ACC112 (cell line): Measurements from ENCODE around the gene FIBCD1.
"Not testable (repeated sequence)": the region's sequence is repeated elsewhere in the genome, so short reads cannot be mapped to it uniquely, and the experiment has no call there.

Experiments used
- H2AFZ ChIP-seq: fragments of 200-600 bp; sonication (generic); one replicate; pipeline ENCODE4 v1.6.0; 2017; ENCODE audit warnings: antibody characterized with exemption, low read length; ENCODE audit not compliant: unreplicated experiment
- H3K27ac ChIP-seq: fragments of 200-600 bp; sonication (generic); 2 replicates; pipeline ENCODE4 v1.5.1; 2014; ENCODE audit warnings: low read depth, mild to moderate bottlenecking, antibody characterized with exemption, low read length, moderate library complexity
- H3K27me3 ChIP-seq: fragments of 200-600 bp; sonication (generic); 2 replicates; pipeline ENCODE4 v1.6.1; 2014; ENCODE audit warnings: mild to moderate bottlenecking, antibody characterized with exemption, low read length, moderate library complexity, mixed read lengths; ENCODE audit not compliant: insufficient read depth
- H3K36me3 ChIP-seq: fragments of 200-600 bp; sonication (generic); 2 replicates; pipeline ENCODE4 v1.6.1; 2016; ENCODE audit warnings: mild to moderate bottlenecking, antibody characterized with exemption, low read length, moderate library complexity, mixed read lengths; ENCODE audit not compliant: insufficient read depth
- H3K4me1 ChIP-seq: fragments of 200-600 bp; sonication (generic); one replicate; pipeline ENCODE4 v1.6.1; 2016; ENCODE audit warnings: low read length, mixed read lengths; ENCODE audit not compliant: insufficient read depth, unreplicated experiment, control insufficient read depth
- H3K4me3 ChIP-seq: fragments of 200-600 bp; sonication (generic); 2 replicates; pipeline ENCODE4 v1.5.1; 2014; ENCODE audit warnings: mild to moderate bottlenecking, low read depth, low read length
- H3K79me2 ChIP-seq: fragments of 200-600 bp; sonication (generic); one replicate; pipeline ENCODE4 v1.6.0; 2016; ENCODE audit warnings: low read length; ENCODE audit not compliant: control insufficient read depth, unreplicated experiment, insufficient read depth

FIBCD1 gene

DNA sequence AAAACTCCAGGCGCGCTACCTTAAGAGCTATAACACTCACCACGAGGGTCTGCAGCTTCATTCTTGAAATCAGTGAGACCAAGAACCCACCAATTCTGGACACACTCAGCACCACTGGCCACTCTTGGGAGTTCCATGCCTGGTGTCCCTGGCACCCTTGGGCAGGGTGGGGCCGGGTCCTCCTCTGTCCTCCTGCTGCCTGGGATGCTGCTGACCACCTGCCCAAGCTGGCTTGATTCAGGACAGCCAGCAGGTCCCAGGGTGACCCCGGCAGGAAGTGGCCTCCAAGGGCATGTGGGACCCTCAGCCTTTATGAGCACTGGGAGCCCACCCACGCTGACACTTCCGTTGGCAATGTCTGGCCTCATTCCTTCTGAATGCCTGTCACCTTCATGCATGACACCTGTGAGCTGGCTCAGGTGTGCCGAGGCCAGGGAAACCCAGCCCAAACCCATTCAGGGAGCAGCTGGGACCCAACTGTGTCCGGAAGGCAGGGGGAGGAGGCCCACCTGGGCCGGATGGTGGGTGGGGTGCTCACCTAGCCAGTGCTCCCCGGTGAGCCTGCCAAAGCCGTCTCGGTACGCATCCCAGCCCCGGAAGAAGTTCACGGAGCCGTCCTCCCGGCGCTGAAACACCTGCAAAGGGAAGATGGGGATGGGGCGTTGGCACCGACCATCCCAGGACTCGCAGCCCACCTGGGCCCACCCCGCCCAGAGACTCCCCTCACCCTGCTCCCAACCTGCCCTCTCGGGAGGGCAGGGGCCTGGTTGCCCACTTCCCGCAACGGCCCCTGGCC is 27.6 kb downstream of the FIBCD1 start:
- H3K27ac ChIP-seq = no peak overlapping the region
- no peaks in the 10 kb centered on the region for H3K27me3 ChIP-seq
- H3K4me1 ChIP-seq = peaks cover 6% of the 10 kb centered on the region
- no peaks in the 10 kb centered on the region for H3K79me2 ChIP-seq
- H3K4me3 ChIP-seq = no peak overlapping the region
- H2AFZ ChIP-seq = no peak overlapping the region
- H3K36me3 ChIP-seq = no peaks in the 10 kb centered on the region

DNA sequence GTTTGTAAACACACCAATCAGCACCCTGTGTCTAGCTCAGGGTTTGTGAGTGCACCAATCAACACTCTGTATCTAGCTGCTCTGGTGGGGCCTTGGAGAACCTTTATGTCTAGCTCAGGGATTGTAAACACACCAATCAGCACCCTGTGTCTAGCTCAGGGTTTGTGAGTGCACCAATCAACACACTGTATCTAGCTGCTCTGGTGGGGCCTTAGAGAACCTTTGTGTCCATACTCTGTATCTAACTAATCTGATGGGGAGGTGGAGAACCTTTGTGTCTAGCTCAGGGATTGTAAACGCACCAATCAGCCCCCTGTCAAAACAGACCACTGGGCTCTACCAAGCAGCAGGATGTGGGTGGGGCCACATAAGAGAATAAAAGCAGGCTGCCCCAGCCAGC is 28.4 kb downstream of the FIBCD1 start:
- H3K36me3 ChIP-seq, H3K4me1 ChIP-seq, H3K27me3 ChIP-seq, H3K27ac ChIP-seq, H3K79me2 ChIP-seq, H3K4me3 ChIP-seq, H2AFZ ChIP-seq: not testable (repeated sequence)

DNA sequence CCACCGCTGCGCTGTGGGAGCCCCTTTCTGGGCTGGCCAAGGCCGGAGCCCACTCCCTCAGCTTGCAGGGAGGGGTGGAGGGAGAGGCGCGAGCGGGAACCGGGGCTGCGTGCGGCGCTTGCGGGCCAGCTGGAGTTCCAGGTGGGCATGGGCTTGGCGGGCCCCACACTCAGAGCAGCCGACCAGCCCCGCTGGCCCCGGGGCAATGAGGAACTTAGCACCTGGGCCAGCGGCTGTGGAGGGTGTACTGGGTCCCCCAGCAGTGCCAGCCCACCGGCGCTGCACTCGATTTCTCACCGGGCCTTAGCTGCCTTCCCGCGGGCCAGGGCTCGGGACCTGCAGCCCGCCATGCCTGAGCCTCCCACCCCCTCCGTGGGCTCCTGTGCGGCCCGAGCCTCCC is 29.0 kb downstream of the FIBCD1 start:
- H3K79me2 ChIP-seq = not testable (repeated sequence)

DNA sequence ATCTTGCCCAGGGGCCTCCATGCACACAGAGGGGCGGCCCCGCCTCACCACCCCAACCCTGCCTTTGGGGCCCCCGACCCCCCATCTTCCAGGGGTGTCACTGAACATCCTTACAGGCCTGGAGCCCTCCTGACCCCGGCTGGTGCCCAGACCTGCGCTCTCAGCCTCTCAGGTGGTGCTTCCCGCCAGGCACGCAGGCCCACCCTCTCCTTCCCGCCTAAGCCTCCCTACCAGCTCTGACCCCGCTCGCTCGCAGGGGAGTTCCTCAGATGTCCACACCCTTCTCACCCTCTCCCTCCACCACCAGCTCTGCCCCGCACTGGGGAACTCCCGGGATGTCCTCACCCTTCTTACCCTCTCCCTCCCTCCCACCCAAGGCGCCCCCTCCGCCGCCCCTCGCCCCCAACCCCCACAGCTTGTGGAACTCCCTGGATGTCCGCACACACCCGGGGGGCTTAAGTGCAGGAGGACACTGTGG is 30.1 kb downstream of the FIBCD1 start:
- no peaks in the 10 kb centered on the region for H3K27me3 ChIP-seq
- H3K27ac ChIP-seq = no peak overlapping the region
- no peaks in the 10 kb centered on the region for H3K79me2 ChIP-seq
- H2AFZ ChIP-seq = no peak overlapping the region
- H3K36me3 ChIP-seq = no peaks in the 10 kb centered on the region
- H3K4me3 ChIP-seq = no peak overlapping the region
- peaks cover 6% of the 10 kb centered on the region for H3K4me1 ChIP-seq

More for the DNA sequence above, 29.0 kb downstream of the FIBCD1 start:
- H3K4me1 ChIP-seq, H3K27ac ChIP-seq, H3K27me3 ChIP-seq, H3K4me3 ChIP-seq, H3K36me3 ChIP-seq, H2AFZ ChIP-seq: not testable (repeated sequence)

DNA sequence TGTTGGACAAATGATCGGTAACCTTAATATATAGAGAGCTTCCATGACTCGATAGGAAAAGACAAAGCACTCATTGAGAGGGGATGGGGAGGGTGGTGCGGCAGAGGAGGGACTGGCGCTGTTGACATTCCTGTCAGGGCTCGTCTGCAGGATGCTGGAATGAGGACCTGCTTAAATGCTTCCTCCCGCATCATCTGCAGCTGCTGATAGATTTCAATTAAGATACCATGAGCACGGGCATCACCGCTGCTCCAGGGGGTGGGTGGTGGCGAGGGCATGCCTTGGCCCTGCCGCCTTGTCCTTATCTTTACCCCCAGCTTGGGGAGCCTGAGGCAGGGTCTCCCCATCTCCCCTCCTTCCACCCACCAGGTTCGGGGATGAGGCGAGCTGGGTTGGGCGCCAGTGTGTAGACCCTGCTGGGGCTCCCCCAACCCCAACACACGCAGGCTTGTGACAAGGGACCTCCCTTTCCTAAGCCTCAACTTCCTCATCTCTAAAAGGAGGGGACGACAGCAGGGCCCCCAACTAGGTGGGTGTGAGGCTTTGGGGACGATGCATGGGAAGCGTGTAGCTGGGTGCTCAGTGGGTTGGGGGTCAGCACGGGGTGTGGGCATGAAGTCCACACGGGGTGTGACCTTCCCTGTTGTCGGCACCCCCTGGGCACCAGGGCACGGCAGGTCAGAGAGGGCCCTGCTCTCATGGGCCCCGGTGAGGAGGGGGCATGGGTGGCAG is 30.7 kb downstream of the FIBCD1 start:
- Histone ChIP-seq H3K4me3 (no peak overlapping the region), H3K79me2 (no peaks in the 10 kb centered on the region), H2AFZ (no peak overlapping the region), H3K27ac (no peak overlapping the region), H3K4me1 (peaks cover 6% of the 10 kb centered on the region), H3K27me3 (no peaks in the 10 kb centered on the region), H3K36me3 (no peaks in the 10 kb centered on the region)

DNA sequence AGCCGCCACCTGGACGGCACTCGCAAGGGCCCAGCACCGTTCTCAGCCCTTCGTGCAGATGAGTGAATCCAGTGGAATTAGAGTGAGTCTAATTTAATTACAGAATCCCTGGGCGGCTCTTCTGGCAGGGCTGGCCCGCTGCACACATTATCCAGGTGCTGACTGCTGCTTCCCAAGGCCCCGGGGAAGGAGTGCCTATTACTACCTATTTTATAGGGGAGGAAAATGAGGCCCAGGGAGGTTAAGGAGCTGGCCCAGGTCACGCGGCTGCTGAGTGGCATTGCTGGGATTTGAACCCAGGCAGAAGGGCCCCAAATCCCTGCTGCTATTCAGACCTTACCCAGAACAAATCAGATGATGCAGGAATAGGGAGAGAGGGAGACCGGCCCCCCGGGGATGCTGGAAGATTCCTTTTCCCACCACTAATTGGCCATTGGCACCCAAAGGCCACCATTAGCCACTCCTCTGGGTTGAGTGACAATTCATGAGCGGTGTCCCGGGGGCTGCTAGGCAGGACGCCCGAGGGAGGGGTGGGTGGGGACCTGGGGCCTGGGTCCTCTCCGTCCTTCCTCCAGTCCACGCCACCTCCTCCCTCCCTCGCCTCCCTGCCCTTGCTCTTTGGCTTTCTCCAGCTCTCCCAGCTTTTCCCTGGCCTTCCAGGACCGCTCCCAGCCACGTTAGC is 32.2 kb downstream of the FIBCD1 start:
- no peaks in the 10 kb centered on the region for H3K79me2 ChIP-seq
- H3K4me3 ChIP-seq = no peak overlapping the region
- no peaks in the 10 kb centered on the region for H3K4me1 ChIP-seq
- H3K36me3 ChIP-seq = no peaks in the 10 kb centered on the region
- no peaks in the 10 kb centered on the region for H3K27me3 ChIP-seq
- no peak overlapping the region for H3K27ac ChIP-seq
- no peak overlapping the region for H2AFZ ChIP-seq

DNA sequence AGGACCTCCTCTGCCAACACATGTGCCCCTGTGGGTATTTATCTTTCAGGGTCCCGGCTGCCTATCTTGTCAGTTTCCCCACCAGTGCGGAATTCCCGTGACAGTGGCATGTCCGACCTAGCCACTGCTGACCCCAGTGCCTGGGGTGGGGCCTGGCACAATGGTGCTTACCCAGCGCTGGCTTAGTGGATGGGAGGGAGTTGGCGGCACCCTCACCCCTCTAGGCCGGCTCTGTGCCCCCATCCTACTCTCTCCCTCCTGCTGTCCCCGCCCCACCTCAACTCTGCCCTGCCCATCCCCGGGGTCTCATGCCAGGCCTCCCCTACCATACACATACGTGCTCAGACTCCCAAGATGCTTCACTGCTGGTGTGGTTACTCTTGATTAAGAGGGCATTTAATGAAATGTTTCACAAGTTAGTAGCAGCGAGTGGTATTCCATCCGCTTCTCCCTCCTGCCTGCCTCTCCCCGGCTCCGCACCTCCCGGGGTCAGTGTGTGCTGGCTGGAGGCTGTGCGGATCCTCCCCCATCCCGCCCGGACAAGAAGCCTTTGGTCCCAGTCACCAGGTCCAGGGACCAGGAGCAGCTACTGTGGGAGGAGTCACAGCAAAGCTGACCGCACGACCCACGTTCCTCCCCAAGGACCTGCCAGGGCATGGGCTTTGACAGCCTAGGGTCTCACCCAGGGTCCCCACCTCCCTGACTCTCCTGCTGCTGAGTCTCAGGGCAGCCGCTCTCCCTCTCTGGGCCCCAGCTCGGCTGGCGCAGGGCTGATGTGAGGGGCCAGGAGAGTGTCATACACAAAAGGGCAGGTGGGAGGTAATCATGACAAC is 32.9 kb downstream of the FIBCD1 start:
- Histone ChIP-seq H3K4me3 (no peak overlapping the region), H2AFZ (no peak overlapping the region), H3K4me1 (no peaks in the 10 kb centered on the region), H3K27me3 (no peaks in the 10 kb centered on the region), H3K27ac (no peak overlapping the region), H3K36me3 (no peaks in the 10 kb centered on the region), H3K79me2 (no peaks in the 10 kb centered on the region)

DNA sequence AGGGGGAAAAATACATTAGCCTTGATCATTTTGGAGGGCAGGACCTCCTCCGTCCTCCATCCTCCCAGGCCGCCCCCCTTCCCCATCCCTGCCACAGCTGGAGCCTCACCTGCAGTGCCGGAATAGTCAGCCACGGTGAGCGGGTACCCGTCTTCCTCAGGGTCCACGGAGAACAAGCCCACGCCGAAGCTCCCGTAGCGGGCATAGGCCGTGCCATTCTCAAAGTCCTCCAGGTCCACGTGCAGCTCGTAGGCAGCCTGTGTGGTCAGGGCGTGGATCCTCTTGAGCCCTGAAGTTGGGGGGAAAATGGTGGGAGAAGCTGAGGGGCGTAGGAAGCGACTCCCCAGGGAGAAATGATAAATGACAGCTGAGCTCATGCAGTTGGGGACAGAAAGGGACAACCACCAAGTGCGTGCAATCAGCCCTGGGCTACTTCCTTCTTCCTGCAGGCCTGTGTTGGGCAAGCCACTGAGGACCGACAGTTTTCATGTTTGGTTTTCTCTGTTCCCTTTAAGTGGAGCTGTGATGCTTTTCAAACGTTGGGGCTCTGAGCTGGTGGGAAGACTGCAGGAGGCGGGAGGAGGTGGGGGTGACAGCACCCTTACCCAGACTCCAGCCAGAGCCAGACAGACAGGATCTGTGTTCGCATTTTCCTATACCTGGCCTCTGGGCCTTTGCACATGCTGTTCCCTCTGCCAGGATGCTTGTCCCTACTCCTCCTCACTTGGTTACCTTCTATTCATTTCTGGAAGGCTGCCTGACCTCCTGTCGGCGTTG is 33.7 kb downstream of the FIBCD1 start:
- no peaks in the 10 kb centered on the region for H3K79me2 ChIP-seq
- H2AFZ ChIP-seq = no peak overlapping the region
- no peak overlapping the region for H3K4me3 ChIP-seq
- no peaks in the 10 kb centered on the region for H3K4me1 ChIP-seq
- no peak overlapping the region for H3K27ac ChIP-seq
- no peaks in the 10 kb centered on the region for H3K27me3 ChIP-seq
- no peaks in the 10 kb centered on the region for H3K36me3 ChIP-seq

DNA sequence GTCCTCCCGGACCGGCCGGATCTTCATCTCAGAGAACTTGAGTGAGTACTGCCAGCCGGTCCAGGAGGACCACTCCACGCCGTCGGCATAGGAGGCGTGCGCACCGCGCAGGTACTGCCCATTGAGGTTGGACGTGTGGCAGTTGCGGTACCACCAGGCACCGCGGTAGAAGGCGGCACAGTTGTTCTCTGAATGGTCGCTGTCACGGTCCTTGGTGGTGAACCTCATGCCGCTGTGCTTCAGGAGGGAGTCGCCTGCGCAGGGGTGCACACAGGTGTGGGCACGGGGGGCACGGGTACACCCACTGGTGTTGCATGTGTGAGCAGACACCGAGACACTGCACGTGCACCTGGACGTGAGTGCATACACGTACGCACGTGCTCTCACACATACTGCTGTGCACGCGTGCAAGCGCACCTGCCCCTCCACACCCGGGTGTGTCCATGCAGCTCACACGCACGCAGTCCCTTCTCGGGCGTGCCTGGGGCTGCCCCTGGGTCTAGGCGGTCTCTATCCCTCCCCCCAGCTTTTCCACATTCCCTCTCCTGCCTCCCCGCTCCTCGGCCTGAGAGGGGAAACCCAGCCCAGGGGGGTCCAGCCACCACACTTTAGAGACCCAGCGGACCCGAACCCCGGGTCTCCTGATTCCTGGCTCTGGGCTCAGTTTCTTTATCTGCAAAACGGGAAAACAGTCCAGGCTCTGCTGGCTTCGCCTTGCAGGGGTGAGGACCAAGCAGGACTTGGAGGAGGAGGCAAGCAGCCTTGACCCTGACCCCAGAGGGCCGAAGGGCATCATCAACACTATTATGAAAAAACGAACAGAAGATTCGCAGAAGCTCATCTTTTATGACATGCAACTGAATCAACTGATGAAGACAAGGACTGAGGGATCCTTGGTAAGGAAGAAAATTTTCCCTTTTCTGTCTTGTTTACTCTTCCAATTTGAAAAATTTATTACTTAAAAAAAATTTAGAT is 34.7 kb downstream of the FIBCD1 start:
- Histone ChIP-seq H3K27ac (no peak overlapping the region), H3K27me3 (peaks cover 4% of the 10 kb centered on the region; the same call in 1 of the 2 replicates), H3K79me2 (no peaks in the 10 kb centered on the region), H2AFZ (no peak overlapping the region), H3K4me3 (no peak overlapping the region), H3K36me3 (no peaks in the 10 kb centered on the region), H3K4me1 (no peaks in the 10 kb centered on the region)
